Muscle layer of duodenum (tissue), 2 donors: Measurements from ENCODE around the gene HTRA3.
A peak's percentile ranks its signal among the peaks of the same experiment; 100 is the strongest.

ENCODE experiments used
- H3K27ac ChIP-seq: one replicate; pipeline ENCODE4 v1.7.0; 2013; ENCODE audit warnings: mild to moderate bottlenecking, low read length
- H3K27me3 ChIP-seq: one replicate; pipeline ENCODE4 v1.7.0; 2013; ENCODE audit warnings: low read depth, mild to moderate bottlenecking, control low read depth, low read length
- H3K36me3 ChIP-seq, 2 donors: one replicate each; pipeline ENCODE4 v1.7.0; 2013; ENCODE audit warnings: low read length in 2 of 2, control low read depth in 1 of 2, mild to moderate bottlenecking in 1 of 2; ENCODE audit not compliant: insufficient read depth in 2 of 2, control insufficient read depth in 1 of 2
- H3K4me1 ChIP-seq, 2 donors: one replicate each; pipeline ENCODE4 v1.7.0; 2013; ENCODE audit warnings: low read length in 2 of 2, mild to moderate bottlenecking in 2 of 2, control low read depth in 1 of 2, moderate library complexity in 1 of 2; ENCODE audit not compliant: insufficient read depth in 2 of 2, control insufficient read depth in 1 of 2
- H3K4me3 ChIP-seq, 2 donors: one replicate each; pipeline ENCODE4 v1.7.0; 2013; ENCODE audit warnings: low read length in 2 of 2, low read depth in 1 of 2, mild to moderate bottlenecking in 1 of 2
- H3K9me3 ChIP-seq, 2 donors: one replicate each; pipeline ENCODE4 v1.7.0; 2013; ENCODE audit warnings: low read length in 2 of 2, control low read depth in 1 of 2, mild to moderate bottlenecking in 1 of 2; ENCODE audit not compliant: control insufficient read depth in 1 of 2
- donor health status: healthy.

The HTRA3 gene

DNA sequence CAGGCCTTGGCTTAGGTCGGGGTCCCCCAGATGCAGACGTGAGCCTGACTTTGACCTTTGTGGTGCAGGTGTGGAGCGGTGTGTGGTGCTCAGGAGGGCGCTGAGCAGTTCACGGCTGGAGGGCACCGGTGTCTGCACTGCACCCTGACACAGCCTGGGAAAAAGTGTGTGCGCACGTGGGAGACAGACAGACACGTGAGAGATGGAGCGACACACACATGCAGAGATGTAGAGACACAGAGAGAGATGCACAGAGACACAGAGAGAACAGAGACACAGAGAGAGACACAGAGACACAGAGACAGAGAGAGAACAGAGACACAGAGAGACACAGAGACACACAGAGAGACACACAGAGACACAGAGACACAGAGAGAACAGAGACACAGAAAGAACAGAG lies 6.2 kb upstream of the HTRA3 start:
- H3K9me3 ChIP-seq: no peaks in the 10 kb centered on the region
- H3K4me1 ChIP-seq: peaks cover 0 to 7% of the 10 kb centered on the region in 2 donors
- H3K36me3 ChIP-seq: no peaks in the 10 kb centered on the region
- H3K27me3 ChIP-seq: no peaks in the 10 kb centered on the region
- no peak overlapping the region for H3K27ac ChIP-seq
- no peak overlapping the region for H3K4me3 ChIP-seq

DNA sequence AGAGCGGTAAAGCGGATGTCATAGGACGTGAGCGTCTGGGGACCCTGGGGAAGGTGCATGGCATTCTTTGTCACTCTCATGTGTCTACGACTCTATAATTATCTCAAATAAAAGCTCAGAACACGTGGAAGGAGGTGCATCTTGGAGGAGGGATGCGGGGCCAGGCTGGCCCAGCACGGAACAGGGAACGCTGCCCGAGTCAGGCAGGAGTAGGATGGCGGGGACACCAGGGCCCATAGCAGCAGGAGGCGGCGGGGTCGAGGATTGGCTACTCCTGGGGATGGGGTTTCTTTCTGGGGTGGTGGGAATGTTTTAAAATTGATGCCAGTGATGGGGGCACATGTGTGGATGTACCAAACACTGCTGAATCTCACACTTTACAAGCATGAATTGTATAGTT lies 5.4 kb upstream of the HTRA3 start:
- no peak overlapping the region for H3K27ac ChIP-seq
- no peaks in the 10 kb centered on the region for H3K27me3 ChIP-seq
- H3K4me1 ChIP-seq: peaks cover 0 to 12% of the 10 kb centered on the region in 2 donors
- H3K9me3 ChIP-seq: no peaks in the 10 kb centered on the region
- H3K4me3 ChIP-seq: no peak overlapping the region
- H3K36me3 ChIP-seq: no peaks in the 10 kb centered on the region

DNA sequence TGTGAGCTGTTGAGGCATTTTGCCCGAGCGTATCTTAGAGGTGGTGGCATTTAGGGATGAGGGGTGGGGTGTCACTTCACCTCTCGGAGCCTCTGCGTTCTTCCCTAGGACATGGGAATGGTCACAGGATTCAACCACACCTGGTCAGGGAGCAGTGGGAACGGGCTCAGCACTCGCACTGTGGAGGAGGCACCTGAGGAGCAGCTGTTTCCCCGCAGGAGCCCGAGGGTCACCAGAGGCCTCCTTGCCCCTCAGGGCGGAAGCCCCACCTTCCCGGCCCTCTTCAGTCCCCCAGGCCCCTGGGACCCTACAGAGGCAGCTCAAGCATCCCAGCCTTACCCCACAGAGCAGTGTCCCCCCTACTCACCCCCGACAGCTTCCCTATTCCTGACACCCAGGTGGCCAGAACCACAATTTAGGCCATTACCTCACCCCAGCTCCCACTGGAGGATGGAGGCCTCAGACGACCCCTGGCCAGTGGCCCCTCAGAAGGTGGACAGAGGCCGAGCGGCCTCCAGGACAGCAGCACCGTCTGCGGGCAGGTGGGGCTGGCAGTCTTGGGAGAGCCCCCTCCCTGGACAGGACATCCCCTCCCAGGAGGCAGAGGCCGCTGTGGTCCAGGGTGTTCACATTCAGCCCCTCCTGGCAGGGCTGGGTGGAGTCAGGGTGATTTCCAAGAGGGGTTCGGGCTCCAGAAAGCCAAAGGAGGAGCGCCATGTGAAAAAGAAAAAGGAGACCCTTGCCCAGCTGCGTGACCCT lies 4.2 kb upstream of the HTRA3 start:
- Histone ChIP-seq H3K9me3 (no peaks in the 10 kb centered on the region), H3K27me3 (no peaks in the 10 kb centered on the region), H3K4me1 (peaks cover 0 to 22% of the 10 kb centered on the region in 2 donors), H3K36me3 (no peaks in the 10 kb centered on the region), H3K4me3 (no peak overlapping the region), H3K27ac (no peak overlapping the region)

GRCh38 chr4:8266088-8266487 lies 3.5 kb upstream of the HTRA3 start:
- Histone ChIP-seq H3K4me1 (peaks cover 0 to 29% of the 10 kb centered on the region in 2 donors), H3K27ac (no peak overlapping the region), H3K4me3 (no peak overlapping the region), H3K27me3 (no peaks in the 10 kb centered on the region), H3K9me3 (no peaks in the 10 kb centered on the region), H3K36me3 (no peaks in the 10 kb centered on the region)

DNA sequence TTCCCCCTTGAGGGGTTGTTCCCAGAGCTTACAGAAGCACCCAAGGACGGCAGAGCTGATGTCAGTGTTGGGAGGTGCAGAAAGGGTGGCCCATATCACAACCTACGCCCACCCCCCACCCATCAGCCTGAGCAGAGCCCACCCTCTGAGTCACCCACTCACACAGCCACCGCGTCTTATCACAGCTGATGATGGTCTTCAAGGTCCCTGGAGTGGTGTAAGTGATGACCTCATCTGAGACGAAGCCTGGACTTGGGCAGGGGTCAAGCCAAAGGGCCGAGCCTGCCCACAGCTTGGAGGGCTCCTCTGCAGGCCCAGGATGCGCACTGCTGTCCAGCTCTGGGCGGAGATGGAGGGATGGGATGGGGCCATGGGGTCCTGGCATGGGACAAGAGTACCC lies 3.0 kb upstream of the HTRA3 start:
- Histone ChIP-seq H3K4me1 (peaks cover 0 to 33% of the 10 kb centered on the region in 2 donors), H3K27ac (no peak overlapping the region), H3K4me3 (no peak overlapping the region), H3K36me3 (no peaks in the 10 kb centered on the region), H3K9me3 (no peaks in the 10 kb centered on the region), H3K27me3 (no peaks in the 10 kb centered on the region)

DNA sequence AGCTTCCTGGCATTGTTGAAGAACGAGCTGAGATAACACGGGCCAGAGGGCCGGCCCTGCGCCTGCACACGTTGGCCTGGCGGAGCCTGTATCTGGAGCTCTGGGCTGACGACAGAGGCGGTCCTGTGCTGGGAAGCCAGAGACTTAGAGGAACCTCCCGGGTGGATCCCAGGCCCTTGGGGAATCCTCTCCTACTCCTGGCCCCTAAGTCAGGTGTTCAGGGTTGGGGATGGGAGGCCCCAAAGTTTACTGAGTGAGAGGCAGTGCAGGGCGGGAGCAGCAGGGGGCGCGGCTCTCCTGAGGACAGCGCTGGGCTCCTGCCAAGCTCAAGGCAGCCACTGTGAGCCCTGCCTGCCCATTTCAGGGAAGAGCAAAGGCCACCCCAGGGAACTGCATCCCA lies 2.5 kb upstream of the HTRA3 start:
- H3K36me3 ChIP-seq: no peaks in the 10 kb centered on the region
- no peak overlapping the region for H3K27ac ChIP-seq
- H3K4me3 ChIP-seq: no peak overlapping the region
- H3K9me3 ChIP-seq: no peaks in the 10 kb centered on the region
- H3K27me3 ChIP-seq: no peaks in the 10 kb centered on the region
- H3K4me1 ChIP-seq: peaks cover 0 to 39% of the 10 kb centered on the region in 2 donors

- no peaks in the 10 kb centered on the region for H3K27me3 ChIP-seq
- peaks cover 0 to 49% of the 10 kb centered on the region in 2 donors for H3K4me1 ChIP-seq
- H3K36me3 ChIP-seq: no peaks in the 10 kb centered on the region
- no peak overlapping the region for H3K4me3 ChIP-seq
- no peak overlapping the region for H3K27ac ChIP-seq
- H3K9me3 ChIP-seq: no peaks in the 10 kb centered on the region
Measured at GRCh38 chr4:8268211-8268610, 1.3 kb upstream of the HTRA3 start.

GRCh38 chr4:8268901-8269534 lies 536 bp upstream of the HTRA3 start:
- Histone ChIP-seq H3K4me1 (peaks cover 0 to 55% of the 10 kb centered on the region in 2 donors), H3K27me3 (no peaks in the 10 kb centered on the region), H3K36me3 (no peaks in the 10 kb centered on the region), H3K4me3 (peak overlapping the region in 1 of 2 donors; percentile 76), H3K9me3 (no peaks in the 10 kb centered on the region), H3K27ac (no peak overlapping the region)

DNA sequence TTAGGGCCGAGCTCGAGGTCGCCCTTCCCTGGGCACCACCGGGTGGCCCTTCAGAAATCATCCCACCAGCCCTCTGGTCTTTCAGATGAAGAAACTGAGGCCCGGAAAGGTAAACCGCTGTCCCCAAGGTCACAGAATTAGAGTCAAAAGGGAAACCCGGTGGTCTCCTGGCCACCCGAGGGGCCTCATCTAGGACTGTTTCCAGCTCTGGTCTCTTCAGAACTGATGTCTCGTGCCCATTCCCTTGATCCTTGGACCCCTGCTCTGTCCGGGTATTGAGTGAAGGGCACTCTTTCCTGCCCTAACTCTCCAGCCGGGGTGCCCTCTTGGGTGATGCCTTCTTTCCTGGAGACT lies 841 bp downstream of the HTRA3 start:
- Histone ChIP-seq H3K36me3 (no peaks in the 10 kb centered on the region), H3K9me3 (no peaks in the 10 kb centered on the region), H3K4me1 (peaks cover 5 to 68% of the 10 kb centered on the region in 2 donors), H3K27me3 (no peaks in the 10 kb centered on the region), H3K27ac (no peak overlapping the region), H3K4me3 (peak overlapping the region; percentile 27 to 76)

DNA sequence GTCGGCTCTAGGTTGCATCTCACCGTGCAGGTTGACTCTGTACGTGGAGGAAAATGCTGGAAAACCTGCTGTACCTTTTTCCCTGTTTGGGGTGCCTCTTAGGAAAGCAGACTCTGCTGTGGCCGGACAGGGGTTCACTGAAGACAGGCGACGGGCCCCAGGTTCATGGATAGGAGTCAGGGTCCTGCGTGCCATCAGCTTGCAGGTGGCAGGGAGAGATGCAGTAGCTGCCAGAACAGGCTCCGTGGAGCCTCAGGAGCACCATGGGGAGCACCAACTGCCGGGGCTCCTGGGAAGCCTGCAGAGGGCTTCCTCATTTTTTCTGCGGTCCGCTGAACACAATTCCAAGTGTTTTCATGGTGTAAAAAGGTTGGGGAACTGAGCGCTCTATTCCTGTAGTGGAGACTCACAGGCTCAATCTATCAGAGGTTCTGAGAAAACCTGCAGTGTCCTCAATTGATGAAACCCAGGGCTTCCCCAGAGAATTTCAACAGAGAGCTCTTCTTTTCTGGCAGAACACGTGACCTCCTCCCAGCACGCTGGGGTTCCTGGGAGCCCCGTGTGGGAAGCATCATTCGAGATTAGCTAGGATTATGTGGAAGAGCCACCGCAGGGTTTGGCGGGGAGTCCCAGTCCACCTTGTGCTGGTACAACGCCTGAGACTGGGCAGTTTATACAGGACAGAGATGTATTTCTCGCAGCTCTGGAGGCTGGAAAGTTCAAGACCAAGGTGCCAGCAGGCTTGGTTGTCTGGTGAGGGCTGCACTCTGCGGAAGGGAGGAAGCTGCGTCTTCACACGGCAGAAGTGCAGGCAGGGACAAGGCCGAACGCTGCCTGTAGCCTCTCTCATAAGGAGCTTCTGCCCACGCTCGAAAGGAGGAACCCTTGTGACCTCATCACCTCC lies 1.6 kb downstream of the HTRA3 start:
- no peaks in the 10 kb centered on the region for H3K36me3 ChIP-seq
- no peaks in the 10 kb centered on the region for H3K27me3 ChIP-seq
- H3K4me1 ChIP-seq: peaks cover 5 to 76% of the 10 kb centered on the region in 2 donors
- no peak overlapping the region for H3K27ac ChIP-seq
- H3K9me3 ChIP-seq: no peaks in the 10 kb centered on the region
- H3K4me3 ChIP-seq: peak overlapping the region; percentile 27 to 76

- Histone ChIP-seq H3K4me3 (peak overlapping the region in 1 of 2 donors; percentile 76), H3K27me3 (no peaks in the 10 kb centered on the region), H3K9me3 (no peaks in the 10 kb centered on the region), H3K4me1 (peaks cover 5 to 82% of the 10 kb centered on the region in 2 donors), H3K27ac (no peak overlapping the region), H3K36me3 (no peaks in the 10 kb centered on the region)
Measured at GRCh38 chr4:8271821-8272220, 2.3 kb downstream of the HTRA3 start.
